HepG2 (cell line): ENCODE data around the gene MFF. TPM values are rescaled to one million over a fixed set of nuclear protein-coding genes. Genes with fewer than 3 reads are reported as not detected.
A peak's percentile ranks its signal among the peaks of the same experiment; 100 is the strongest.

Source experiments
- CTCF ChIP-seq: sonication (generic); formaldehyde crosslinking; IDR thresholded peaks from 2 replicates; pipeline ENCODE4 v1.5.0; 2020; ENCODE audit warnings: mild to moderate bottlenecking, missing genetic modification reagents, moderate library complexity
- HNF4A ChIP-seq: sonication (generic); formaldehyde crosslinking; IDR thresholded peaks from 2 replicates; pipeline ENCODE4 v1.4.0; 2020; ENCODE audit warnings: missing genetic modification reagents
- MBD4 ChIP-seq: IDR thresholded peaks from 2 replicates; pipeline ENCODE4 v1.6.1; 2012; ENCODE audit warnings: low read length, inconsistent platforms, borderline replicate concordance
- NCOA2 ChIP-seq: sonication (generic); formaldehyde crosslinking; IDR thresholded peaks from 2 replicates; pipeline ENCODE4 v1.8.0; 2022; ENCODE audit warnings: inconsistent platforms
- NFYC ChIP-seq: IDR thresholded peaks from 2 replicates; pipeline ENCODE4 v1.6.1; 2016; ENCODE audit warnings: missing genetic modification reagents, missing compliant biosample characterization
- PHB2 ChIP-seq: fragments of 450-650 bp; IDR thresholded peaks from 2 replicates; pipeline ENCODE4 v1.6.1; 2018; ENCODE audit not compliant: partially characterized antibody
- SIX1 ChIP-seq: sonication (generic); formaldehyde crosslinking; IDR thresholded peaks from 2 replicates; pipeline ENCODE4 v1.4.0; 2020; ENCODE audit warnings: missing genetic modification reagents, borderline replicate concordance
- TCF12 ChIP-seq, 2 experiments: fragments of 450-650 bp in 1 of 2; sonication (generic) in 1 of 2; formaldehyde crosslinking in 1 of 2; IDR thresholded peaks; 2 replicates each; pipeline versions ENCODE4 v1.6.1 to v1.8.0; 2017 to 2022; ENCODE audit warnings: antibody characterized with exemption in 1 of 2, mild to moderate bottlenecking in 1 of 2, missing genetic modification reagents in 1 of 2, moderate library complexity in 1 of 2
- ZBTB33 ChIP-seq: sonication (generic); formaldehyde crosslinking; IDR thresholded peaks from 2 replicates; pipeline ENCODE4 v1.4.0; 2020; ENCODE audit warnings: missing genetic modification reagents
- ZBTB38 ChIP-seq: sonication (generic); formaldehyde crosslinking; IDR thresholded peaks from 2 replicates; pipeline ENCODE4 v1.5.1; 2020; ENCODE audit warnings: mild to moderate bottlenecking, missing genetic modification reagents
- ZKSCAN1 ChIP-seq: fragments of 150-350 bp; IDR thresholded peaks from 2 replicates; pipeline ENCODE4 v1.6.1; 2014; ENCODE audit warnings: low read length
- ZNF18 ChIP-seq: sonication (generic); formaldehyde crosslinking; IDR thresholded peaks from 2 replicates; pipeline ENCODE4 v1.8.0; 2022; ENCODE audit warnings: mild to moderate bottlenecking, missing genetic modification reagents; ENCODE audit not compliant: insufficient replicate concordance
- ZNF605 ChIP-seq: sonication (generic); formaldehyde crosslinking; IDR thresholded peaks from 2 replicates; pipeline ENCODE4 v1.8.0; 2022; ENCODE audit warnings: mild to moderate bottlenecking, missing genetic modification reagents
- ZNF766 ChIP-seq: sonication (generic); formaldehyde crosslinking; IDR thresholded peaks from 2 replicates; pipeline ENCODE4 v1.5.0; 2020; ENCODE audit warnings: missing genetic modification reagents, borderline replicate concordance
- ZNF781 ChIP-seq: sonication (generic); formaldehyde crosslinking; IDR thresholded peaks from 2 replicates; pipeline ENCODE4 v1.5.1; 2020; ENCODE audit warnings: borderline replicate concordance, mild to moderate bottlenecking, missing genetic modification reagents; ENCODE audit errors: not compliant biosample characterization
- ZNF883 ChIP-seq: sonication (generic); formaldehyde crosslinking; IDR thresholded peaks from 2 replicates; pipeline ENCODE4 v1.5.1; 2020; ENCODE audit warnings: mild to moderate bottlenecking, missing genetic modification reagents; ENCODE audit errors: not compliant biosample characterization
- polyA plus RNA-seq, 8 experiments: library from polyadenylated mRNA; depleted of rRNA in 3 of 8; stranded (reverse) in 7 of 8; unstranded in 1 of 8; fragments of >200 nt; fragmentation: Illumina TruSeq in 4 of 8; extraction: Trizol in 4 of 8; gene quantifications; 2 replicates each; pipeline versions ENCODE4 v1.2.1 to v1.2.3, GENCODE V29; 2011 to 2016; ENCODE audit warnings: low read depth in 4 of 8, missing spikeins in 1 of 8, mixed read lengths in 1 of 8; ENCODE audit not compliant: insufficient read depth in 1 of 8
- total RNA-seq, 5 experiments: library from RNA; depleted of rRNA; stranded (reverse); fragments of >200 nt; fragmentation: Illumina TruSeq; extraction: Trizol; gene quantifications; 2 replicates each; pipeline ENCODE4 v1.2.3, GENCODE V29; 2016; ENCODE audit warnings: low read depth in 1 of 5
- TF ChIP-seq, protein P1 (sequence below): IDR thresholded peaks from 2 replicates; pipeline ENCODE4 v1.4.0; 2020; ENCODE audit warnings: mild to moderate bottlenecking, missing genetic modification reagents
- TF ChIP-seq, protein P2 (sequence below): sonication (generic); formaldehyde crosslinking; IDR thresholded peaks from 2 replicates; pipeline ENCODE4 v1.4.0; 2020; ENCODE audit warnings: mild to moderate bottlenecking, missing genetic modification reagents
- TF ChIP-seq, protein P3 (sequence below): IDR thresholded peaks from 2 replicates; pipeline ENCODE4 v1.6.1; 2016; ENCODE audit warnings: low read depth

The MFF gene
- total and polyA plus RNA-seq, 2 of the 13 experiments (the other 11 are each of a cell fraction or from before 2014, with no cell fraction given), result 81.9 to 156 TPM

- TF ChIP-seq, protein P1, sequence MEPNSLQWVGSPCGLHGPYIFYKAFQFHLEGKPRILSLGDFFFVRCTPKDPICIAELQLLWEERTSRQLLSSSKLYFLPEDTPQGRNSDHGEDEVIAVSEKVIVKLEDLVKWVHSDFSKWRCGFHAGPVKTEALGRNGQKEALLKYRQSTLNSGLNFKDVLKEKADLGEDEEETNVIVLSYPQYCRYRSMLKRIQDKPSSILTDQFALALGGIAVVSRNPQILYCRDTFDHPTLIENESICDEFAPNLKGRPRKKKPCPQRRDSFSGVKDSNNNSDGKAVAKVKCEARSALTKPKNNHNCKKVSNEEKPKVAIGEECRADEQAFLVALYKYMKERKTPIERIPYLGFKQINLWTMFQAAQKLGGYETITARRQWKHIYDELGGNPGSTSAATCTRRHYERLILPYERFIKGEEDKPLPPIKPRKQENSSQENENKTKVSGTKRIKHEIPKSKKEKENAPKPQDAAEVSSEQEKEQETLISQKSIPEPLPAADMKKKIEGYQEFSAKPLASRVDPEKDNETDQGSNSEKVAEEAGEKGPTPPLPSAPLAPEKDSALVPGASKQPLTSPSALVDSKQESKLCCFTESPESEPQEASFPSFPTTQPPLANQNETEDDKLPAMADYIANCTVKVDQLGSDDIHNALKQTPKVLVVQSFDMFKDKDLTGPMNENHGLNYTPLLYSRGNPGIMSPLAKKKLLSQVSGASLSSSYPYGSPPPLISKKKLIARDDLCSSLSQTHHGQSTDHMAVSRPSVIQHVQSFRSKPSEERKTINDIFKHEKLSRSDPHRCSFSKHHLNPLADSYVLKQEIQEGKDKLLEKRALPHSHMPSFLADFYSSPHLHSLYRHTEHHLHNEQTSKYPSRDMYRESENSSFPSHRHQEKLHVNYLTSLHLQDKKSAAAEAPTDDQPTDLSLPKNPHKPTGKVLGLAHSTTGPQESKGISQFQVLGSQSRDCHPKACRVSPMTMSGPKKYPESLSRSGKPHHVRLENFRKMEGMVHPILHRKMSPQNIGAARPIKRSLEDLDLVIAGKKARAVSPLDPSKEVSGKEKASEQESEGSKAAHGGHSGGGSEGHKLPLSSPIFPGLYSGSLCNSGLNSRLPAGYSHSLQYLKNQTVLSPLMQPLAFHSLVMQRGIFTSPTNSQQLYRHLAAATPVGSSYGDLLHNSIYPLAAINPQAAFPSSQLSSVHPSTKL (CRISPR knock-in tag), result peak; percentile 55
- peak; percentile 59 for TF ChIP-seq HNF4A
- no peak for TF ChIP-seq TCF12 (IDR thresholded peaks at IDR 0.05)
- no peak for TF ChIP-seq TCF12 (CRISPR knock-in tag; IDR thresholded peaks at IDR 0.05)
- TF ChIP-seq PHB2, result no peak
- no peak for TF ChIP-seq ZNF781 (CRISPR knock-in tag)
- no peak for TF ChIP-seq ZKSCAN1
- TF ChIP-seq ZNF605 (CRISPR knock-in tag), result no peak
- no peak for TF ChIP-seq ZNF883 (CRISPR knock-in tag)
- no peak for TF ChIP-seq ZNF18 (CRISPR knock-in tag)
- no peak for TF ChIP-seq MBD4
- no peak for TF ChIP-seq SIX1 (CRISPR knock-in tag)
- no peak for TF ChIP-seq NFYC (CRISPR knock-in tag)
- no peak for TF ChIP-seq CTCF (CRISPR knock-in tag)
- TF ChIP-seq ZNF766, result no peak
- TF ChIP-seq ZBTB33 (CRISPR knock-in tag), result no peak
- peak; percentile 35; the same call in 1 of the 2 replicates for TF ChIP-seq NCOA2 (CRISPR knock-in tag)
- TF ChIP-seq, protein P2, sequence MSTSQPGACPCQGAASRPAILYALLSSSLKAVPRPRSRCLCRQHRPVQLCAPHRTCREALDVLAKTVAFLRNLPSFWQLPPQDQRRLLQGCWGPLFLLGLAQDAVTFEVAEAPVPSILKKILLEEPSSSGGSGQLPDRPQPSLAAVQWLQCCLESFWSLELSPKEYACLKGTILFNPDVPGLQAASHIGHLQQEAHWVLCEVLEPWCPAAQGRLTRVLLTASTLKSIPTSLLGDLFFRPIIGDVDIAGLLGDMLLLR (CRISPR knock-in tag), result no peak
- TF ChIP-seq, protein P3, sequence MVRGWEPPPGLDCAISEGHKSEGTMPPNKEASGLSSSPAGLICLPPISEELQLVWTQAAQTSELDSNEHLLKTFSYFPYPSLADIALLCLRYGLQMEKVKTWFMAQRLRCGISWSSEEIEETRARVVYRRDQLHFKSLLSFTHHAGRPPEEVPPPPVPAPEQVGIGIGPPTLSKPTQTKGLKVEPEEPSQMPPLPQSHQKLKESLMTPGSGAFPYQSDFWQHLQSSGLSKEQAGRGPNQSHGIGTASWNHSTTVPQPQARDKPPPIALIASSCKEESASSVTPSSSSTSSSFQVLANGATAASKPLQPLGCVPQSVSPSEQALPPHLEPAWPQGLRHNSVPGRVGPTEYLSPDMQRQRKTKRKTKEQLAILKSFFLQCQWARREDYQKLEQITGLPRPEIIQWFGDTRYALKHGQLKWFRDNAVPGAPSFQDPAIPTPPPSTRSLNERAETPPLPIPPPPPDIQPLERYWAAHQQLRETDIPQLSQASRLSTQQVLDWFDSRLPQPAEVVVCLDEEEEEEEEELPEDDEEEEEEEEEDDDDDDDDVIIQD (CRISPR knock-in tag), result peak; percentile 18; the same call in 1 of the 2 replicates
- no peak for TF ChIP-seq ZBTB38 (CRISPR knock-in tag)
These were observed 12.5 kb upstream of the MFF start (continued) for GRCh38 chr2:227312579-227312978.
